ENCODE measurements around the gene ZBTB44.

The ZBTB44 gene

DNA sequence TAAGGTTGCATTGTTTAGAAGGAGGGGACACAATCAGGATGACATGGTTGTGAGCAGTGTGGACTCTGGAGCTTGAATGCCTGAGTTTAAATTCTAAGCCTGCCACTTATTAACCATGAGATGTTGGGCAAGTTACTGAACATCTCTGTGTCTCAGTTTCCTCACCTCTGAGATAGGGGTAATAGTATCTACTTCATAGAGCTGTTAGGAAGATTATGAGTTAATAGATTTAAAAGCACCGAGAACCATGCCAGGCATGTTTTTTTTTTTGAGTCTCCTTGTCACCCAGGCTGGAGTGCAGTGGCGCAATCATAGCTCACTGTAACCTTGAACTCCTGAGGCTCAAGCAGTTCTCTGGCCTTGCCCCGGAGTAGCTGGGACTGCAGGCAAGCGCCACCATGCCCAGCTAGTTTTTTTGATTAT, 121.9 kb downstream of the ZBTB44 start:
- no peak for DNase-seq

DNA sequence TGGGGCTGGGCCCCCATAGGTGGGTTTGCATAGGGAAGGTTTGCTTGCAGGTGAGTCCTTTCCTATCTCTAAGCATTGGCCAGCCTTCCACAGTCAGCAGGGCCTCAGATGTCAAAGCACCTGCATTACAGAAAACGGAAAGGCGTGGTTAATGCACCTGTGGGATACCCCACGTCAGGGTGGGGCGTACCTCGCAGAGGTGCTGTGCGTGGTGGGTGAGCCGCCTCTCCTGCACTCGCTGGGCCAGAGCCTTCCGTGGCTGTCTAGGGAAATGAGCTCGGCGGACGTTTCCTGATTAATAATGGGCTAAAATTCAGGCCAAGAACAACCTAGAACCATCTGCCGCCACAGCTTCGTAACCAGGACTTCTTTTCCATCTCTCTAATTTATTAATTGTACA, 122.8 kb downstream of the ZBTB44 start:
- no peak for DNase-seq

DNA sequence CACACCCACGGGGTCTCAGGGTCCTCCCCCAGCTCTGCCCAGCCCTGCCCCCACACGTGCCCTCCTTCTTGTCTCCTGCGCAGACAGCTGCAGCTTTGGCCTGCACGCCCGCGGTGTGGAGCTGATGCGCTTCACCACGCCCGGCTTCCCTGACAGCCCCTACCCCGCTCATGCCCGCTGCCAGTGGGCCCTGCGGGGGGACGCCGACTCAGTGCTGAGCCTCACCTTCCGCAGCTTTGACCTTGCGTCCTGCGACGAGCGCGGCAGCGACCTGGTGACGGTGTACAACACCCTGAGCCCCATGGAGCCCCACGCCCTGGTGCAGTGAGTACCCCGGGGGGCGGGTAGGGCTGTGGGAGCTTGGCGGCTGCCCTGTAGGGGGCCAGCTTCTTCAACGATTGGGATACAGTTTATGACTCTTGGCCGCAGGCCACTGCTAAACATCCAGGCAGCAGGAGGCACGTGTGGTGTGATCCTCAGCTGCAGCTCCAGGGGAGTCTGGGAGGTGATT, 124.3 kb downstream of the ZBTB44 start:
- DNase-seq: no peak

DNA sequence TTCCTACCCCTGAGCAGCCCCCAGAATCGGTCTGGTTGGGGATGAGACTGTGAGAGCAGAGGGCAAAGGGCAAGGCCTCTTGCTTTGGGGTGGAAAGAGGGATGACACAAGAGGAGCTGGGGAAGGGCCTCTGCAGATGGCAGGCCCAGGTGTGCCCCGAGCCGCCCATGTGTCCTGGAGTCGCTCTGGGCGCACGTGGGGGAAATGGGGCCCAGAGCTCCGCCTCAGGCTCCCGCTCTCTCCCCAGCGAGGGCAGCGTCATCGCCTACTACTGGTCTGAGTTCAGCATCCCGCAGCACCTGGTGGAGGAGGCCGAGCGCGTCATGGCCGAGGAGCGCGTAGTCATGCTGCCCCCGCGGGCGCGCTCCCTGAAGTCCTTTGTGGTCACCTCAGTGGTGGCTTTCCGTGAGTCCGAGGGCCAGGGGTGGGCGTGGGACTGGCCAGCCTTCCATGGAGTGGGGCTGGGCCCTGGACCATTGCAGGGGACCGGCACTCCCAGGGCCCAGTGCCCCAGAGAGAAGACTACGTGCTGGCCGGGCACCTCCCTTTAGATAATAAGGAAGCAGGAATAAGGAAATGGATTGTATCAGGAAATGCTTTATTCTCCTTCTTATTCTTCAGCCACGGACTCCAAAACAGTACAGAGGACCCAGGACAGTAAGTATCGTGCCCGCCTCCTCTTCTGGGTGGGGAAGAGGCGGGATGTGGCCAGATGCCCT, 125.1 kb downstream of the ZBTB44 start:
- DNase-seq: no peak

DNA sequence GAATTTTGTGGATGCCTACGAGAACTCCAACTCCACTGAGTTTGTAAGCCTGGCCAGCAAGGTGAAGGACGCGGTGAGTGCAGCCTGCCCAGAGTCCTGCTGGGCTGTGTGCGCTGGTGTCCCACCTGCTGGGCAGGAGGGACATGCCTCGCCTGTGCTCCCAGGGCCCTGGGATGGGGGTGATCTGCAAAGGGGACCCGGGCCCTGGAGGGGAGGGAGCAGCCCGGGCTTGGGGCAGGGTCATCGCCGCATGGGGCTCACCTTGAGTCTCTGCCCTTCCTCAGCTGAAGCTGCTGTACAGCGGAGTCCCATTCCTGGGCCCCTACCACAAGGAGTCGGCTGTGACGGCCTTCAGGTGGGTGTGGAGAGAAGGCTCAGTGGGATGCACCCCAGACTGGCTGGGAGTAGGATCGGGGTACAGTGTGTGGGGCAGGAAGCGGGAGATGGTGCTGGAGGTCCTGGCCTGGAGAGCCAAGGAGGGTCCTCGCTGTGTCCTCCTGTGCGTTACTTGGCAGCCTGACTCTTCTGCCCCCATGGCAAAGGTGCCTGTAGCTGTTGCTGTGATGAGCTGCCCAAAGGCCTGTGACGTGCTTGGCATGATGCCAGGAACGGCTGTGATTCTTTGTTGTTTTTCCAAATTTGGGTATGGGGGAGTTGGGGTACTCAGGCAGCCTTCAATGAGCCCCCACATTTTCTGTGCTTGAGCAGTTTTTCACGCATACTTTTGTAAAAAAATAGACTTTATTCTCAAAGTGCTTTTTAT, 126.0 kb downstream of the ZBTB44 start:
- DNase-seq: no peak

DNA sequence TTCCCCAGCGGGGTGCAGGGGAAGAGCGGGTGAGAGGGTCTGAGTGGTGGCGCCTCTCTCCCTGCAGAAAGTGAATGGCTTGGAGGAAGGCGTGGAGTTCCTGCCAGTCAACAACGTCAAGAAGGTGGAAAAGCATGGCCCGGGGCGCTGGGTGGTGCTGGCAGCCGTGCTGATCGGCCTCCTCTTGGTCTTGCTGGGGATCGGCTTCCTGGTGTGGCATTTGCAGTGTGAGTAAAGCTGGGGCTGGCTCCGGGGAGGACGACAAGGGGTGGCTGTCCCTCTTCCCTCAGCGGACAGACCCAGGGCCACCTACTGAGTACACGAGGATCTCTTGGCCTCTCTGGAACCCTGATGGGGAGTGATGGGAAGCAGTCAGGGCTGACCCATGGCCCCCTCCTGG, 126.7 kb downstream of the ZBTB44 start:
- DNase-seq: no peak

DNA sequence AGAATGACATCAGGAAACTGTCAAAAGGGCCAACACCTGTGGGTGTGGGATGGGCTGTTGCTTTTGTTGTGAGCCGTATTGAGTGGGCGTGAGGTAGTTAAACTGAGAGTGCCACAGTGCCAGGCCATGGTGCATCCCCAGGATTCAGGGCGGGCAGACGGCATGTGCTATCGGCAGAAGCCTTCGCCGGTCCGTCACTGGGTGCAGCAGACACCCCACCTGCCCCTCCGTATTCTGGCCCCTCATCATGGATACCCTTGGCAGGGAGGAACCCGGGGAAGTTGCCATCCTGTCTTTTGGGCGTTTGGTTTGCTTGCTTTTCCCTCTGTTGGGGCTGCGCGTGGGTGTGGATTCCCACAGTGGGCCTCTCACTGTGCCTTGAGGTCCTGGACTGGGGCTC, 127.6 kb downstream of the ZBTB44 start:
- no peak for DNase-seq

DNA sequence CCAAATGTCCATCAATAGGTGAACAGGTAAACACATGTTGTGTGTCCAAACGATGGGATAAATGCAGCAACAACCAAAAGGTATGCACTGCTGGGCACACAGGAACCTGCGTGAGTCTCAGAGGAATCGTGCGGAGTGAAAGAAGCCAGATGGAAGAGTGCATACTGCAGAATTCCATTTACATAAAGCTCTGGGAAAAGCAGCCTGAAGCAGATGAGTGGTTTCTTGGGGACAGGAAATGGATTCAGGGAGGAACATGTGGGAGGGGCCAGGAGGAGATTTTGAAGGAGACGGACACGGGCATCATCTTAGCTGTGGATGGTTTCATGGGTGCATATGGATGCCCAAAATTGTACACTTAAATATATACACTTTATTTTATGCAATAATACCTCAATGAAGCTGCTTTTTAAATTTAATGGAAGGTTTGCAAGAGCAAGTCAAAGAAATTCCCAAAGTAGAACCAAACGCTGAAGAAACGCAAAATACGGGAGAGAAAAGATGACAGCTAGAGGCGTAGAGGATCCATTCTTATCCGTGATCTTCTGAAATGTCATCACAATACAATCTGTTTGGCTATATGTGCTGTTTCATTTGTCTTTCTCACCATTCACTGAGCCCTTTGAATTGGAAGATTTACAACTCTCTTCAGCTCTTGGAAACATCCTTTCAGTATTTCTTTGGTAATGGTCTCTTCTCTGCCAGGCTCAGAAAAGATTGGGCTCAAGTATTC, 130.7 kb downstream of the ZBTB44 start:
- DNase-seq: no peak

DNA sequence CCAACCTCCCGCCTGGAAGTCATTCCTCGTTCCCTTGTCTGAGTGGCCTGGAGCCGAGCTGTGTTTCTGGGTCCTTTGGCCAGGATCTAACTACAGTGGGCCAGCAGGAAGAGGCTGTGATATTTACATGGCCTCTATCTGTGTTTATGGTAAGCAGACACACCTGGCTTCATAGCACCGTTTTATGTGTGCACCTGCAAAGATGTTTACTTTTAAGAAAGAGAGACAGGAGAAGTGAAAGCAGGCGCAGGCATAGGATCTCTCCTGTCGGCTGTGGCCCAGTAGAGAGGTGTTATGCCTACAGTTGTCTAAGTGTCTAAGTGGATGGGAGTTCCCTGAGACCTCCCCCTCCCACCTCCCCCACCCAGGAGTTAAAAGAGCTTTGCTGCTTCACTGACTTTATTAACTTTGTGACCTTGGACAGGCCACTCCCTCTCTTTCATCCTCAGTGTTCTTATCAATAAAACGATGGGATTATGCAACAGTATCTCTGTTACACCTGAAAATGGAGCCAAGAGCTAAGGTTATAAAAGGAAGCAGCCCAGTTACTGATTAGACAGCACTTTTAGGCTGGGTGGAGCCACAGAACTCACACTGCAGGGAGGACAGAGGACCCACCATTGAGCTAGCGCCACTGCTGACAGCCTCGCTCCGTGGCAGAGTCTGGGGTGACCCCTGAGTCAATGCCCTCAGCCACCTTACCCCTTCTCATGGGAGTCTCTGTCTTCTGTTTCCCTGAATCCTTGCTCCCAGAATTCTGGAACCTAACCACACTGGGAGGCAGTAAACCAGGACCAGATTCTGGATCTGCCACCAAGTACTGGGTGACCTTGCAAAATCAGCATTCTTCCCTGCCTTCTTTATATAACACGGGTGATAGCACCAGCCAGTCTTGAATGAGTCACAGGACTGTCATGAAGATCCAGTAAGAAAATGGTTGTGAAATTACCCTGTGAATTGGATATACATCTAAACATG, 133.1 kb downstream of the ZBTB44 start:
- no peak for DNase-seq

DNA sequence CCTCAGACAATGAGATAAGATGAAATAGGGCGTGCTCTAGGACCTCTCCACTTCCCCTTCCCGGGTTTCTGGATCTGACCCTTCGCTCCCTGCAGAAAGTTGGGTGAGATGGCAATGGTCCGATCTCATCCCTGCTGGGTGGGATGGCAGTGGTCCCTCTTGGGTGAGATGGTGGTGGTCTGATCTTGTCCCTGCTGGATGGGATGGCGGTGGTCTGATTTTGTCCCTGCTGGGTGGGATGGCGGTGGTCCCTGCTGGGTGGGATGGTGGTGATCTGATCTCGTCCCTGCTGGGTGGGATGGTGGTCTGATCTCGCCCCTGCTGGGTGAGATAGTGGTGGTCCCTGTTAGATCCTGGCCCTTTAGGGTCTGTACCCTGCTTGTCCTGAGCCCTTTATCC, 133.8 kb downstream of the ZBTB44 start:
- DNase-seq: no peak

DNA sequence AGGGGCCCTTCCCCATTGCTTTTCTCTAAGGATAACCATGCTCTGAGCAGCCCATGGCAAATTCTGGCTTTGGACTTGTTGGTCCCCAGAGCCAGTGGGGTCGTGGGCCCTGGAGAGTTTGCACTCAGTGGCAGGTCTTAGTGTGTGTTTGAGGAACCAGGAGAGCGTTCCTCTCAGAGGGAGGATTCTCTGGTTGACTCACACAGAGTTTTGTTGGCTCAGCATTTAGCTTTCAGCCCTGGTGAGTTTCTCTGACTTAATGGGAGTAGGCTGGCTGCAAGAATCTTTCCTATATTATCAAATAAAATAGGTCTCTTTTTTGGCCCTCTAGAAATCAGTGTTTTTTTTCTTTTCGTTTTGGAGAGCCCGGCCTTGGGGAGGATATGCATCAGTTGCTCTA, 134.2 kb downstream of the ZBTB44 start:
- no peak for DNase-seq

DNA sequence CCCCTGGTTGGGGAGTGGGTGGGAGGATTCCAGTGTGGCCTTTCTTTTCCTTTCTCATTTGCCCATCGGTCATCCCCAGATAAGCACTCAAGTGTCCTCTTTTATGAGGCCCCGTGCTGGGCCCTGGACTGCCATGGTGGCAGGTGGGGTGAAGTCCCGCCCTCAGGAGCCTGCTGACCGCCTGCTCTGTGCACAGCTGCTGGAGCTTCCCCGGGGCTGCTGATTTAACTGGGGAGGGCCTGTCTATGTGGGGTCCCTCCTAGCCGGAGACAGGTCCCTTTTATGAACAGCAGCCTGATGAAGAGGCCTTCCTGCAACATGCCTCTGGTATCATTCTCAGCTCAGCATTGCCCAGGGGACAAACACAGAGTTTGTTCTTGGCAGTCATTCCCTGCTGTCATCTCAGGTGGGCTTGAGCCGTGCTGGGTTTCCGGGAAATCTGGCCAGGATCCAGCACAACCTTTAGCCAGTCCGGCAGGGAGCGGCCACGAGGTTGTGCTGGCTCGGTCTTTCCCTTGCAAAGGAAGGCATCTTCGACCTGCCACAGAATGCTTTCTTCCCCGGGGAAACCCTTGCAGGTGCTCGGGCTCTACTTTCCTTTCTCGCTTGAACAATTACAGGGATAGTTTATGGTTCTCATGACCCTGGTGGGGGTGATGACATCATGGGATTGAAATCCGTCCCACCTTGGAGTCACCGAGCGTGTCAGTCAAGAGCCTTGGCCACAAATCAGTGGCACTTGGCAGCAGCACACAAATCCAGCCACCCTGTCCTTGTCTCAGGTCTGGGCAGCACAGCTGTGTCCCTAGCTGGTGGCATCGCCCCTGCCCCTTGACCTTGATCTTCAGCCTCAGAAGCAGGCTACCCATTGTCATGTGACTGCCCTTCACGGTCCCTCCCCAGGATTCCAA, 135.1 kb downstream of the ZBTB44 start:
- DNase-seq: no peak

DNA sequence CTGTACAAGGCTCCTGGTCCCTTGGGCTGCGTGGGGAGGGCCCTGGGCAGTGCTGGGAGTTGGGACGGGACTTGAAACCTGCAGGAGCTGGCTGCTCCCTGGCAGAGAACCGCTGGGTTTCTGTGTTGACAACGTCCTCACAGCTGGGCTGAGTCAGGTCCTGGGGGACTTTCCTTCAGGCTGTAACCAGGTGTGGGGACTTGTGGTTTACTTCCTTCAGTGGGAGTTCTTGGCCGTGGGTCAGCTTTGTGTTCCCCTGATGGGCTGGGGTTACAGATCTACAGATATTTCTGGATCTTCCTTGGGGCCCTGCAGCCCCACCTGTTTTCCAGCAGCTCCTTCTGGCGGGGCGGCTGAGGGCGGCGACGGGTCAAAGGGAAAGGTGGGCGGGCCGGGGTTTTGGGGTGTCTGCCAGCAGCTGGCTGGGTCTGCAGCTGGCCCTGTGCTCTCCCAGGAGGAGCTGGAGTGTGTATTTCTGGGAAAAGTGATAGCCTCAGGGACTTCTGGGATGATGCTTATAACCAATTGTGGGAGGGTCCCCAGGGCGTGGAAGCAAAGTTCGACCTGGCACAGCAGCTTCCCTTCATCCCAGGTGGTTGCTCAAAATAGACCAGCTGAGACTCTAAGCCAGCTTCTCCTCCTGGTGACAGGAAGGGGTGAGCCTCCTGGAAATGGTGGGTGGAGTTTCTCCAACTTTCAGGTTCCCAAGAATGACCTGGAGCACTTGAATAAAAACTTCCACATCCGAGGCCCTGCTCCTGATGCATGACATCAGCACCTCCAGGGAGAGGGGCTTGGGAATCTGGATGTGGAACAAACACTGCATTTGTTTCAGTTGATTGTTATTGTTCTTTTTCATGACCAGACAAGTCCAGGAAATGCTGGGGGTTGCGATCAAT, 136.0 kb downstream of the ZBTB44 start:
- no peak for DNase-seq

DNA sequence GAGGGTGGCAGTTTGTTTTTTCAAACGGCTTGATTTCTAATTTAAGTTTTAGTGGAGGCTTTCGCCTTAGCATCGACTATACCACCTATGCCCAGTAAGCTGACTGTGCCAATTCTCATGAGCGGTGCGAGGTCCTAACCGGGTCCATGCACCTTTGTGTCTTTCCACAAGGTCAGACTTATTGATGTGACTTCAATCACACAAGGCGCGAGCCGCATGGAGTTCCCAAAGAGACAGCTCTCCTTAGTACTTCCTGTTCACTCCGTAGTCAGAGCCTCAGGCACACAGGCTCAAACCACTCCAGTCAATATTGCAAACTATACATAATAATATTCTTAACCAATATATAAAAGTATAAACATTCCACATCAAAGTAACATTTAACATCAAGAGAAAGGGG, 136.9 kb downstream of the ZBTB44 start:
- no peak for DNase-seq

Measured in activated gamma-delta T cell (primary cell).